Left ventricle myocardium superior (tissue), 1 donor: Measurements from ENCODE around the gene CHP1. TPM values are rescaled to one million over a fixed set of nuclear protein-coding genes. Genes with fewer than 3 reads are reported as not detected.
"Not testable (repeated sequence)": the region's sequence is repeated elsewhere in the genome, so short reads cannot be mapped to it uniquely, and the experiment has no call there.

Experiments used
- ATAC-seq: fragments of 200-7000 bp; cut with Tn5 transposase; one replicate; pipeline ENCODE4 v1.9.1; 2020; ENCODE audit warnings: mild to moderate bottlenecking, moderate library complexity
- DNase-seq: peaks from one replicate; pipeline ENCODE4 v3.0.0-alpha.2; 2020
- intact Hi-C: fragments of 100-400 bp; cut with micrococcal nuclease; formaldehyde crosslinking; loops from one replicate; pipeline ENCODE4 v1.11.0; 2022
- total RNA-seq: library from RNA; stranded (reverse); fragmentation: NEBNext Ultra II Directional; extraction: Animal tissue kit (Norgen Biotek cat#: 25700); gene quantifications from one replicate; pipeline ENCODE4 v1.2.1, GENCODE V29; 2021
- donor health status: DM: no; HTN: yes; CAD: no; lungs with severe emphysema.

CHP1 gene
- total RNA-seq, 1 donor from 2014 or later: 102 TPM

DNA sequence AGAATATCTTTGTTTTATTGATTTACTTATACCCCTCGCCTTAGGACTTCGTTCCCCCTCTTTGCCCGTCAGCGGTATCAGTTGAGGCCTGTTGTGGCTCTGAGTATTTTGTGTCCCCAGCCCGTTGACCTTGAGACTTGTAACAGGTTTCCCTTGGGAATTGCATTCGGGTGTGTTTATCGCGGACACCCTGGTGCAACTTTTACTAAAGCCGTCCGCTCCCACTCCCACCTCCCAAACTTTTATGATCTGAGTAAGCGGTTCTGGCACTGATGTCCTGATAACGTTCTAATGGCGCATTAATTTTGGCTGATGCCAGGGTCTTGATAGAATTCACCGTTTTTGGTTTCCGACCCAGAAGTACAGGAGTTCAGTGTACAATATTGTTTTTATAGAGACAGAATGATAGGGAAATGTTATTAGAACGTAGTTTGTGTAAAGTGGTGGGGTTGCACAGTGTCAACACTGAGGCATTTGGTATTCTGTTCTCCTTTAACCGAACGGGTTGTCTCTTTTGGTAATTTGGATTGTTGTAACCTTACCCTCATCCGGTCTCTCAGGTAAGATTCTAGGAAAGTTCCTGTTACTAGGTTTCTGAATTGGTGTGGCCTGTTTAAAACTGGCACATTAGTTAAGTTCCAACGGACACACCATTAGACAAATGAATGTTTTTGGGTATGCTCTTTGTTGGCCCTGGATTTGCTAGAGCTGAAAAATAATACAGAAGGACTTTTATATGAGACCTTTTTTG, 53.5 kb downstream of the CHP1 start:
- ATAC-seq: peak; percentile 54
- intact Hi-C loops: no loop called here
- DNase-seq: peak; percentile 30

GRCh38 chr15:41285285-41285684, 54.2 kb downstream of the CHP1 start:
- DNase-seq: no peak
- no peak for ATAC-seq
- intact Hi-C loops: no loop called here

DNA sequence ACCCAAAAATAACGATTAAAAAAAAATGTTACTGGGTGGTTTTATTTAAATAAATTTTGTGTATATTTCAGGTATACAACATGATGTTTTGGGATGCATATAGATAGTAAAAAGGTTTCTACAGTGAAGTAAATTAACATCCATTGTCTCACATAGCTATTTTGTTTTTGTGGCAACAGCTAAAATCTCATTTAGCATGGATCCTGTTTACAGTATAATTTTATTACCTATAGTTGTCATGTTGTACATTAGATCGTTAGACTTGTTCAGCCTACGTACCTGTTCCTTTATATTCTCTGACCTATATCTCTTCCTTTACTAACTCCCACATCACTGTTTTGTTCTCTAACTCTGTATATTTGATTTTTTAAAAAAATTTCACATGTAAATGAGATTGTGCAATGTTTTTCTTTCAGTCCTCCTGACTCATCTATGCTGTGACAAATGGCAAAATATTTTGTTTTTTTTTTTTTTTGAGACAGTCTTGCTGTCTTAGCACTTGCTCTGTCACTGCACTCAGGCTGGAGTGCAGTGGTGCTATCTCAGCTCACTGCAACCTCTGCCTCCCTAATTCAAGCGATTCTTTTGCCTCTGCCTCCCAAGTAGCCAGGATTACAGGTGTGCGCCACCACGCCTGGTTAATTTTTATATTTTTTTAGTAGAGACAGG, 55.7 kb downstream of the CHP1 start:
- DNase-seq (no peak), ATAC-seq (no peak)
- intact Hi-C loops: no loop called here

GRCh38 chr15:41288464-41288863, 57.4 kb downstream of the CHP1 start:
- intact Hi-C loops: no loop called here
- no peak for ATAC-seq
- no peak for DNase-seq

GRCh38 chr15:41289953-41290352, 58.9 kb downstream of the CHP1 start:
- intact Hi-C loops: no loop called here
- no peak for ATAC-seq
- DNase-seq: no peak

DNA sequence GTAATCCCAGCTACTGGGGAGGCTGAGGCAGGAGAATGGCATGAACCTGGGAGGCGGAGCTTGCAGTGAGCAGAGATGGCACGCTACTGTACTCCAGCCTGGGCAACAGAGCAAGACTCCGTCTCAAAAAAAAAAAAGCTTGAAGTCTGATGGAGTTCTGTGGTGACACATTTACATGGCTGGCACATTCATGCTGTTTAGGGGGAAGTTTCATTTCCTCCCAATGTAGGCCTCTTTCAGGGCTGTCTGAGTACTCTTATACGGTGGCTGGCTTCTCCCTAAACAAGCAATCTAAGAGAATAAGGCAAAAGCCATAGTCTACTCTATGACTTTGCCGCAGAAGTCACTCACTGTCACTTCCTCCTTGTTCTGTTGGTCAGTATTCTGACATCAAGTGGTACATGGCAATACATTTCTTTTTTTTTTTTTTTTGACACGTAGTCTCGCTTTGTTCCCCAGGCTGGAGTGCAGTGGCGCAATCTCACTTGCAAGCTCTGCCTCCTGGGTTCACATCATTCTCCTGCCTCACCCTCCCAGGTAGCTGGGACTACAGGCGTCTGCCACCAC, 60.1 kb downstream of the CHP1 start:
- no peak for DNase-seq
- intact Hi-C loops: no loop called here
- peak; percentile 40 for ATAC-seq

GRCh38 chr15:41292521-41292920, 61.5 kb downstream of the CHP1 start:
- intact Hi-C loops: no loop called here
- DNase-seq (no peak), ATAC-seq (no peak)

GRCh38 chr15:41301139-41301538, 70.1 kb downstream of the CHP1 start:
- ATAC-seq, DNase-seq, intact Hi-C loops: not testable (repeated sequence)

DNA sequence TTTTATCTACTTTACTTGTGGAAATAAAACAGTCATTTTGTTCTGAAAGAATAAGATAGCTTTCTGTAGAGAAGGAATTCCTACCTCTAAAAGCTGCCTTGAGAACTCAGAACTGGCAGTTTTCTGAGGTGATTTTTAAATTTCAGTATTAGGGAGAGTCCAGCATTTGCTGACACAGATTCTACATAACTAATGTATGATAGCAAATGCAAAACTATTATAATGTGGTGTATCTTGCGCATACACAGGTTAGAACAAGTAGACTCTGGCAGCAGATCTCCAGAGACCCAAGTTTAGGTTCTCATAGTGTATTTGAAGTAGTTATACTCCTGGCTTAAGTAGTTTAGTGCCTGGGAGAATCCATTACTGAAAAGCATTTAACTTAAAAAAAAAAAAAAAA, 70.5 kb downstream of the CHP1 start:
- ATAC-seq (no peak), DNase-seq (no peak)
- intact Hi-C loops: no loop called here

GRCh38 chr15:41304149-41304770, 73.2 kb downstream of the CHP1 start:
- no peak for ATAC-seq
- intact Hi-C loops: no loop called here
- no peak for DNase-seq

GRCh38 chr15:41307679-41308078, 76.6 kb downstream of the CHP1 start:
- intact Hi-C loops: no loop called here
- ATAC-seq (no peak), DNase-seq (no peak)

GRCh38 chr15:41309226-41309905, 78.3 kb downstream of the CHP1 start:
- ATAC-seq (no peak), DNase-seq (no peak)
- intact Hi-C loops: no loop called here

- intact Hi-C loops, DNase-seq, ATAC-seq: not testable (repeated sequence)
These were observed 89.8 kb downstream of the CHP1 start for GRCh38 chr15:41320805-41321330.

DNA sequence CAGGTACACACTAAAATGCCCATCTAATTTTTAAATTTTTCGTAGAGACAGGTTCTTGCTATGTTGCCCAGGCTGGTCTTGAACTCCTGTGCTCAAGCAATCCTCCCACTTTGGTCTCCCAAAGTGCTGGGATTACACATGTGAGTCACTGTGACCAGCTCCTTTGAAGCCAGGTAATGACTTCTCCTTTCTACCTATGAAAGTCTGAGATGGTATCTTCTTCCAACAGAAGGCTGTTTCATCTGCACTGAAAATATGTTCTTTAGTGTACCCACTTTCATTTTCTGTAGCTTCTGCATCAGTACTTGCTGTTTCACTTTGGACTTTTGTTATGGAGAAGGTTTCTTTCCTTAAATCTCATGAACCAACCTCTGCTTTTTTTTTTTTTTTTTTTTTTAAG, 92.5 kb downstream of the CHP1 start:
- DNase-seq (no peak), ATAC-seq (no peak)
- intact Hi-C loops: no loop called here

DNA sequence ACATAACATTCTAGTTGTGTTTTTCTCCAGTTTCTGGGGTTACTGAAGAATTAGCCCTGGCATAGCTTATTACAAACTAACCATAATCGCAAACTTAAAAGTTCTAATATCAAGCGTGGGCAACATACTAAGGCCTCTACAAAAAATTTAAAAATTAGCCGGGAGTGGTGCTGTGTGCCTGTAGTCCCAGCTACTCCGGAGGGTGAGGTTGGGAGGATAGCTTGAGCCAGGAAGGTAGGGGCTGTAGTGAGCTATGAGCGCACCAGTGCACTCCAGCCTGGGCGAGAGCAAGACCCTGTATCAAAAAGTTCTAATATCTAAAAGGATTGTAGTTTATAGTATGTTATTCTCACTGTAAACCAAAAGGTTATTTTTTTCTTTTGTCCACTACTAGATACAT, 100.2 kb downstream of the CHP1 start:
- no peak for DNase-seq
- intact Hi-C loops: no loop called here

More for the DNA sequence above, 100.2 kb downstream of the CHP1 start:
- ATAC-seq: no peak
